Endodermal cell (in vitro differentiated cells): Measurements from ENCODE around the gene SUN1. TPM values are rescaled to one million over a fixed set of nuclear protein-coding genes. Genes with fewer than 3 reads are reported as not detected.

Source experiments
- DNase-seq: peaks from one replicate; pipeline ENCODE4 v3.0.0-alpha.2; 2017
- H3K27ac ChIP-seq: 2 replicates; pipeline ENCODE4 v1.5.1; 2013; ENCODE audit warnings: mild to moderate bottlenecking, low read depth, low read length, moderate library complexity
- H3K27me3 ChIP-seq: 2 replicates; pipeline ENCODE4 v1.6.1; 2013; ENCODE audit warnings: mild to moderate bottlenecking, low read length, moderate library complexity; ENCODE audit not compliant: insufficient read depth, control insufficient read depth, poor library complexity, severe bottlenecking
- H3K36me3 ChIP-seq: 2 replicates; pipeline ENCODE4 v1.7.0; 2013; ENCODE audit warnings: mild to moderate bottlenecking, low read length, moderate library complexity; ENCODE audit not compliant: control insufficient read depth, insufficient read depth
- H3K4me1 ChIP-seq: one replicate; pipeline ENCODE4 v1.7.0; 2013; ENCODE audit warnings: low read length; ENCODE audit not compliant: control insufficient read depth, insufficient read depth
- H3K4me3 ChIP-seq: 2 replicates; pipeline ENCODE4 v1.5.1; 2013; ENCODE audit warnings: mild to moderate bottlenecking, low read length, moderate library complexity
- H3K9ac ChIP-seq: 2 replicates; pipeline ENCODE4 v1.6.1; 2013; ENCODE audit warnings: mild to moderate bottlenecking, low read length, moderate library complexity; ENCODE audit not compliant: poor library complexity, severe bottlenecking; ENCODE audit errors: extremely low read depth
- H3K9me3 ChIP-seq: 2 replicates; pipeline ENCODE4 v1.6.1; 2013; ENCODE audit warnings: mild to moderate bottlenecking, low read length, moderate library complexity; ENCODE audit not compliant: control insufficient read depth
- H3K27ac Mint-ChIP-seq: 2 replicates; pipeline ENCODE4 v1.8.0; 2020; ENCODE audit warnings: mixed read lengths
- H3K27me3 Mint-ChIP-seq: 2 replicates; pipeline ENCODE4 v1.8.0; 2021; ENCODE audit warnings: mild to moderate bottlenecking, mixed read lengths; ENCODE audit not compliant: insufficient read depth
- H3K36me3 Mint-ChIP-seq: 2 replicates; pipeline ENCODE4 v1.8.0; 2020; ENCODE audit warnings: low read depth, mixed read lengths
- H3K4me1 Mint-ChIP-seq: 2 replicates; pipeline ENCODE4 v1.8.0; 2020; ENCODE audit warnings: mixed read lengths
- H3K4me3 Mint-ChIP-seq: 2 replicates; pipeline ENCODE4 v1.8.0; 2020; ENCODE audit warnings: mild to moderate bottlenecking, moderate library complexity, mixed read lengths
- H3K9me3 Mint-ChIP-seq: 2 replicates; pipeline ENCODE4 v1.8.0; 2020; ENCODE audit warnings: mild to moderate bottlenecking, mixed read lengths
- CTCF ChIP-seq: fragments of 200-600 bp; sonication (generic); conservative IDR thresholded peaks from 2 replicates; pipeline ENCODE4 v1.5.0; 2021; ENCODE audit warnings: antibody characterized with exemption, mild to moderate bottlenecking
- WGBS, 2 experiments: methylation state at CpG; one replicate each; pipeline versions ENCODE4 v1.1.5 to v1.1.7; 2013; ENCODE audit warnings: missing lambda C conversion rate in 2 of 2, mixed read lengths in 1 of 2; ENCODE audit not compliant: insufficient coverage in 1 of 2, insufficient read length in 1 of 2; 5-methylcytosine and 5-hydroxymethylcytosine counted together
- total RNA-seq, 2 donors: library from RNA; stranded (reverse); fragmentation: NEBNext Ultra II Directional in 1 of 2; extraction: Animal tissue kit (Norgen Biotek cat#: 25700) in 1 of 2; gene quantifications; 2 replicates in 1 of 2; 3 replicates in 1 of 2; pipeline ENCODE4 v1.2.1, GENCODE V29; 2021

SUN1 gene
- total RNA-seq, 2 donors from 2014 or later, result 133 to 136 TPM

DNA sequence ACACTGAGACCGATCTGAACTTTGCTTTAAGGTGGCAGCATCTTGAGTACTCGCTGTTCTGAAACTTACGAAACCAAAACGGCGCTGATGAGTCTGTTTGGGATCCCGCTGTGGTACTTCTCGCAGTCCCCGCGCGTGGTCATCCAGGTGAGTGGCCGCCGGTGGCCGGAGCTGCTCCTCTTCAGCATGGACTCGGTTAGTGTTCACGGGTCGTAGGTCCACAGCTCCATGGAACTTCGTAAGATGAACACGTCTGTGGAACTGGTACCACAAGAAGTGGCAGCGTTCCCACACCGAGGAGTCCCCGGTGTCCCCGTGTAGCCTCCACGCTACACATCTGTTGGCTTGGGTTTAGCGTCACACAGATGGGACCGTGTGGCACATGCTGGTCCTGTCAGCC is 33.6 kb downstream of the SUN1 start:
- Mint-ChIP-seq H3K4me1 (no peaks in the 10 kb centered on the region), H3K9me3 (no peaks in the 10 kb centered on the region), H3K36me3 (peaks cover 80% of the 10 kb centered on the region), H3K27ac (no peak overlapping the region), H3K27me3 (no peaks in the 10 kb centered on the region), H3K4me3 (no peak overlapping the region)
- no peaks in the 10 kb centered on the region for H3K27me3 ChIP-seq
- no peak for DNase-seq
- H3K36me3 ChIP-seq, result peaks cover 76% of the 10 kb centered on the region
- 95 to 96% methylated on average over 19 to 25 of the region's 25 CpGs for WGBS, 2 experiments
- no peak for TF ChIP-seq CTCF
- H3K9ac ChIP-seq, result no peak overlapping the region
- no peaks in the 10 kb centered on the region for H3K9me3 ChIP-seq
- no peak overlapping the region for H3K4me3 ChIP-seq
- no peaks in the 10 kb centered on the region for H3K4me1 ChIP-seq
- H3K27ac ChIP-seq, result no peak overlapping the region

GRCh38 chr7:867001-867405 is 34.7 kb downstream of the SUN1 start:
- Histone ChIP-seq H3K9ac (no peak overlapping the region), H3K27ac (no peak overlapping the region), H3K4me3 (no peak overlapping the region), H3K4me1 (no peaks in the 10 kb centered on the region), H3K27me3 (no peaks in the 10 kb centered on the region), H3K36me3 (peaks cover 73% of the 10 kb centered on the region), H3K9me3 (no peaks in the 10 kb centered on the region)
- Mint-ChIP-seq H3K36me3 (peaks cover 78% of the 10 kb centered on the region), H3K9me3 (no peaks in the 10 kb centered on the region), H3K4me1 (no peaks in the 10 kb centered on the region), H3K4me3 (no peak overlapping the region), H3K27ac (no peak overlapping the region), H3K27me3 (no peaks in the 10 kb centered on the region)
- TF ChIP-seq CTCF, result no peak
- 94 to 97% methylated on average over 13 to 18 of the region's 18 CpGs for WGBS, 2 experiments
- no peak for DNase-seq

DNA sequence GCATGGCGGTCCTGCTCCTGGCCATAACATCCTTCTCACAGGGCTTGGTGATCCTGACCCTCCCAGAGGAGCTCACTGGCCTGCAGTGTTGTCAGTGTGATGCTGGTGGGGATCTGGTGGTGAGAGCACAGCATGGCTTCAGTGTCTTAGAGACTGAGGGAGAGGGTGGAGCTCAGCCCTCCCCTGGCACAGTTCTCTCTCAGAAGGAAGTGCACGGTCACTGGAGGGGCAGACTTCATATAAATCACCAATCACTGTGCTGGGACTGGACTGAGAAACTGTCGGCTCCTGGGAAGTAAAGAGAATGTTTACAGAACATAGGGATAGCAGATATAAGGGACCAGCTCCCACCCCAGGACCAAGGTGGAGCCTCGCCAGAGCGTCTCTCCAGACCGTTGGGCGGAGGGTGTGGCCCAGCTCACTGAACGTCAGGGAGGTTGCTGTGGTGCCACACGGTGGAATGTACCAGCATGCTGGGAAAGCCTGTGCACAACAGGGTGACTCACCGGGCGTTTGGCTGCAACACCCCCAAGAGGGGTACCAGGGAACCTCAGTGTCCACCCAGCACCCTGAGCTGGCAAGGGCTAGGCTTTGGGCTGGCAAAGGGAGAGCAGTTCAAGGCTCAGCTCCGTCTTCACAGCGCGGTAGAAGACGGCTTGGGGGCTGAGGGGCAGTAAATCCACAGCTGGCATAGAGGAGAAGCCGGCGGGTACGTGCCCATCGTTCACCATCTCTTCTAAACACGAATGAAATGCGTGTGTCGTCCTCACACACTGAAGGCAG is 35.3 kb downstream of the SUN1 start:
- Mint-ChIP-seq H3K27me3 (no peaks in the 10 kb centered on the region), H3K4me1 (no peaks in the 10 kb centered on the region), H3K36me3 (peaks cover 78% of the 10 kb centered on the region), H3K9me3 (no peaks in the 10 kb centered on the region), H3K27ac (peak overlapping the region; percentile 23), H3K4me3 (no peak overlapping the region)
- no peaks in the 10 kb centered on the region for H3K9me3 ChIP-seq
- no peaks in the 10 kb centered on the region for H3K4me1 ChIP-seq
- H3K36me3 ChIP-seq, result peaks cover 73% of the 10 kb centered on the region
- DNase-seq, result no peak
- H3K27ac ChIP-seq, result no peak overlapping the region
- H3K9ac ChIP-seq, result no peak overlapping the region
- WGBS, 2 experiments, result 94 to 96% methylated on average over 21 to 22 of the region's 22 CpGs
- H3K27me3 ChIP-seq, result no peaks in the 10 kb centered on the region
- no peak overlapping the region for H3K4me3 ChIP-seq
- TF ChIP-seq CTCF, result no peak
